ENCODE data around the gene UNK.

UNK gene

DNA sequence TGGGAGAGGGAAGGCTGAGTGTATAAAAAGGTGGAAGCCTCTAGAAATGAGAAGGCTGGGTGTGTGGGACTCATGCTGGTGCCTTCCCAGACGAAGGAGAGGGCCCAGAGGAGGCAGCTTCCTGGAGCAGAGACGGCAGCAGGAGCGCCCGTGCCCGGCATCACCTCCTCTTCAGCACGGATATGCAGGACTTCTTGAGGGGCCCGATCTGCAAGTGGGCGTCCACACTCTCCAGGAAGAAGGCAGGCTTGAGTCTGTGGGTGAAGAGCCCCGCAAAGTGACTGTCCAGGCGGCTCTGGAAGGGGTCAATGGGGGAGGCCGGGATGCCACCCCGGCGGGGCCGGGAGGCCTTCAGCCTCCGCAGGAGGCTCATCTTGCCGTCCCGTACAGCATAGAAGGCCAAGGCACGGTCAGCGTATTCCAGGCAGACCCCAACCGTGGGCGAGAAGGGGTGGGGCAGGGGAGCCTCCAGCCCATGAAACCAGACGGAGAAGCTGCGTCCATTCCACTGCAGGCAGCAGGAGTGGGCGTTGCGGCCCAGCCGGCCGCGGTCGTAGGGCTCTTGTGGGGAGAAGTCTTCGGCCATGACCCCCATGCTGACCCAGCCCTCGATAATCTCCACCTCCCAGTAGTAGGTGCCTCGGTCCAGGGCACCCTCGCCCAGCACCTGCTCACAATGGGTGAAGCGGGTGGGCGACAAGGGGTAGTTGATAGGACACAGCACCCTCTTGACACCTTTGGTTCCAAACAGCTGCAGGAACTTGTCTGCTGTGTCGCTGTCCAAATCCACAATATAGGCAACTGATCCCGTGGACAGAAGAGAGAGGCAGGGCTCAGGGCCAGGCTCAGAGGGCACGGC is 89.9 kb downstream of the UNK start:
- no peak for DNase-seq (ENCODE audit: low spot score)
